NAMALWA (cell line): ENCODE results near the gene GRIK5.

Experiments used
- DNase-seq: peaks from one replicate; pipeline ENCODE4 v3.0.0-alpha.2; 2015; ENCODE audit warnings: low spot score

Gene GRIK5

GRCh38 chr19:41988947-41989346, 81.1 kb downstream of the GRIK5 start:
- no peak for DNase-seq

DNA sequence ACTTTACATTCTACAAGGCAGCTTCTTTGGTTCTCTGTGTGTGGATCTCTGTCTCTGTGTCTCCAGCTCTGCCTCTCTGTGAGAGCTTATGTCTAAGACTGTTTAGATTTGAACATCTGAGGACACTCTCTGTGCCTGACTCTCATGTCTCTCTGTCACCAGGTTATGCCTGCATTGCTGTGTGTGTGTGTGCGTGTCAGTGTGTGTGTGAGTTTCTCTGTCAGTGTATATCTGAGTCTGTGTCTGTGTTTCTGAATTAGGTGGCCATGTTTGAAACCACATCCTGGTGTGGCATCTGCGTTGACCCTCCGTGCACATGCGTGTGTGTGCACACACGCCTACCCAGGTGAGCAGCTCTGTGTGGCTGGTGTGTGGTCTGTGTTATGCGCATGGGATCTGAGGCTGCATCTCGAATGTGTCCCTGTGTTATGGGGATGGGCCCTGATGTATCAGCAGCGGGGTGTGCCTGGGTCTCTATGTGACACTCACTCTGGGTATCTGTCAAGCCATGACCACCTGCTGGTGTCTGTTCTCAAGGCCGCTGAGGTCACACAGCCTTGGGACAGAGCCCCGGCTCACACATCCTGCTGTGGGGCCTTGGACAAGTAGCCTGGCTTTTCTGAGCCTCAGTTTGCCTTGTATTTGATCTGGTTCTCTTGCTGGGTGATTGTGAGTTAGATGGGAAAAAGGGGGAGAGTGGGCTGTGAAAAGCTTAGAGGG, 82.7 kb downstream of the GRIK5 start:
- no peak for DNase-seq

- no peak for DNase-seq
Observed at GRCh38 chr19:41984961-41985360, 85.0 kb downstream of the GRIK5 start.

- no peak for DNase-seq
Observed at GRCh38 chr19:41981724-41982123, 88.3 kb downstream of the GRIK5 start.

GRCh38 chr19:41978470-41978869, 91.5 kb downstream of the GRIK5 start:
- DNase-seq, result no peak

DNA sequence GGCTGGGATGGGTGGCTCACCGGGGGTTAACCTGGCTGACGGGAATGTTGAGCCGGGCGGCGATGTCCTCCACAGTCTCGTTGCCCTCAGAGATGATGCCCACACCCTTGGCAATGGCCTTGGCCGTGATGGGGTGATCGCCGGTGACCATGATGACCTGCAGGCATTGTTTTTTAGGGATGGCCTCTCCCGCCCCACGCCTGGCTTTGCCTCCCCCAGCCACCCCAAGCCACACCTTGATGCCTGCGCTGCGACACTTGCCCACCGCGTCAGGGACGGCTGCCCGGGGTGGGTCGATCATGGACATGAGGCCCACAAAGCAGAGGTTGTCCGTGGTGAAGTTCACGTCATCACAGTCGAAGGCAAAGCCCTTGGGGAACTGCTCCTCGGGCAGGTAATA, 92.1 kb downstream of the GRIK5 start:
- no peak for DNase-seq

DNA sequence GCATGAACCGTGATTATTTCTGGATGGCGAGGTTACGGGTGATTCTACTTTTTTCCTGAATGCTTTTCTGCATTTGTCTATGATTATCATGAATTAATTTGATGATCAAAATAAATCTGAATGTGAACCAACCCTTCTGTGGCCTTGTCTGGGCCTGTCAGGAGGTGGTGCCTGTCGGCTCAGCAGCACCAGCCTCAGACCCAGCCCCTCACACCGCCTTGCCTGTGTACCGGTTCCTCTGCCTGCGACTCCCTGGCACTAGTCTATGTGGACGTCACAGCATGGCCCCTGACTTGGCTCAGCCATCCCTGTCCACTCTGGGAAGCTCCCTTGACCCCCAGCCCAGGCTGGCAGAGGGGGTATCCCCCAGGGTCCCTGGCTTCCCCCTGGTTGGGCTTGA, 95.4 kb downstream of the GRIK5 start:
- DNase-seq, result no peak

DNA sequence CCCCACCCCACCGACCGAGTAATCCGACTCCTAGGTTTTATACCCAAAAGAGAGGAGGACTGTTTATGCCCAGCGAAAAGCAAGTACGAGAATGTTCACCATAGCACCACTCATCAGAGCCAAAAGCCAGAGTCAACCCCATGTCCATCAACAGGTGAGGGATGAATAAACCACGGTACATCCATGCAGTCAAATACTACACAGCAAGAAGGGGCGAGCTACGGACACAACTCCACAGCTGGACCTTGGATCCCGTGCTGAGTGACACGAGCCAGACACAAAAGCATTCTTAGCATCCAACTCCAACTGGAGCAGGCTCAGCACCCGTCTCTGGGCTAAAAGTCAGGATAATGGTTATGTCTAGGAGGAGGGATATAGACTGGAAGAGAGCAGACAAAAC, 98.6 kb downstream of the GRIK5 start:
- DNase-seq, result no peak

- no peak for DNase-seq
Observed at GRCh38 chr19:41969772-41970458, 100.1 kb downstream of the GRIK5 start.

DNA sequence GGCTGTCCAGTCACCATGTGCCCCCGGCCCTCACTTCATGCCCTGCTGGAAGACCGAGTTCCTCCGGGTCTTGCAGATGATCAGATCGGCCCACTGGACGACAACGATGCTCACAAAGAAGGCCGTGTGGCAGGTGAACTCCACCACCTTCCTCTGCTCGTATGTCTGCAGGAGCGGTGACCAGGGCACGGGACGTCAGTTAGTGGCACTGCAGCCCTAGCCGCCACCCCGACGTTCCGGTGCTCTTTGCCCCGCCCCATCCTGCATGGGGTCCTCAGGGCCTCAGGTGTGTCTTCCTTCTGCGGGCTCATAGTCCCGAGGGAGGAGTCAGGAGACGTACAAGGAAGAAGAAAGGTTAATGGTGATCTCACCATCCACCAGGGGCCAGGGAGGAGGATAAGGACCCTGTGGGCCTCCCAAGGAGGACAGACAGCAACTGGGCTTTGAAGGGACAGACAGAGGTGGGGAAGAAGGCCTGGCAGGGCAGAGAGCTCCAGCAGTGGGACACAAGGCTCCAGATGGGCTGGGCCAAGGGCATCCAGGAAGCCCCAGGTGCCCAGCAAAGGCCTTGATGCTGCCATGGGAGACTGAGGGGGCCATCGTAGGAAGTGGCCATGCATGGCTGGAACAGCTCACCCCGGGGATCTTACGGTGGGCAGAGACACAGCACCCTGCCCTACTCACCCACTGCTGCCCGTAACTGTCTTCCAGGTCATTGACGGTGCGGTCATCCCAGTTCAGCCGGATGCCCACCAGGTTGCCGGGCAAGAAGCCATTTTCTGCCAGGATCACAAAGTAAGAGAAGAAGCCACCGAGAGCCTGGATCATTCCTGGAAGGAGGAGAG, 101.0 kb downstream of the GRIK5 start:
- no peak for DNase-seq

GRCh38 chr19:41967054-41967783, 102.8 kb downstream of the GRIK5 start:
- no peak for DNase-seq

DNA sequence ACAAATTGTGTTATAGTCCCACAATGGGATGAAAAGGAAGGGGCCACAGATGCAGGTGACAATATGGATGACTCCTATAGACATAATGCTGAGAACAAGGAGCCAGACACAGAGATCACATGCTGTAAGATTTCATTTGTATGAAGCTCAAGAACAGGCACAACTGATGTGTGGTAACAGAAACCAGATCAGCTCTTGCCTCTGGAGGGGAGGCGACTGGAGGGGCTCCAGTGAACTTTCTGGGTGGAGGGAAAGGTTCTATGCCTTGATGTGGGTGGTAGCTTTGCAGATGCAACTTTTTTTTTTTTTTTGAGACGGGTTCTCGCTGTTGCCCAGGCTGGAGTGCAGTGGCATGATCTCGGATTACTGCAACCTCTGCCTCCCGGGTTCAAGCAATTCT, 104.9 kb downstream of the GRIK5 start:
- DNase-seq, result no peak

DNA sequence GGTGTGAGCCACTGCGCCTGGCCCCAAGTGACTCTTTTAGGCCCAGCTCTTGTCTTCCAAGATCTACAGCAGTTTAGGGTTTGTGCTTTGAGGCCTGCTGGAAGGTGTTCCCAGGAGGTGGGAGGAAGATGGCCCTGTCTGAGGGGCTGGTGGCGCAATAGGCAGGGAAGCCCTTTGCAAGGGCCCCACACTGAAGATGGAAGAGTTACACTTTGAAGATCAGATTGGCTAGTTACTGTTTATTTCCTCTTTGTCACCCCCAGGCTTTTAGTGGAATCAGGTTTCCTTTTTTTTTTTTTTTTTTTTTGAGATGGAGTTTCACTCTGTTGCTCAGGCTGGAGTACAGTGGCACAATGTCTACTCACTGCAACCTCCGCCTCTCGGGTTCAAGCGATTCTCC, 109.0 kb downstream of the GRIK5 start:
- DNase-seq, result no peak

DNA sequence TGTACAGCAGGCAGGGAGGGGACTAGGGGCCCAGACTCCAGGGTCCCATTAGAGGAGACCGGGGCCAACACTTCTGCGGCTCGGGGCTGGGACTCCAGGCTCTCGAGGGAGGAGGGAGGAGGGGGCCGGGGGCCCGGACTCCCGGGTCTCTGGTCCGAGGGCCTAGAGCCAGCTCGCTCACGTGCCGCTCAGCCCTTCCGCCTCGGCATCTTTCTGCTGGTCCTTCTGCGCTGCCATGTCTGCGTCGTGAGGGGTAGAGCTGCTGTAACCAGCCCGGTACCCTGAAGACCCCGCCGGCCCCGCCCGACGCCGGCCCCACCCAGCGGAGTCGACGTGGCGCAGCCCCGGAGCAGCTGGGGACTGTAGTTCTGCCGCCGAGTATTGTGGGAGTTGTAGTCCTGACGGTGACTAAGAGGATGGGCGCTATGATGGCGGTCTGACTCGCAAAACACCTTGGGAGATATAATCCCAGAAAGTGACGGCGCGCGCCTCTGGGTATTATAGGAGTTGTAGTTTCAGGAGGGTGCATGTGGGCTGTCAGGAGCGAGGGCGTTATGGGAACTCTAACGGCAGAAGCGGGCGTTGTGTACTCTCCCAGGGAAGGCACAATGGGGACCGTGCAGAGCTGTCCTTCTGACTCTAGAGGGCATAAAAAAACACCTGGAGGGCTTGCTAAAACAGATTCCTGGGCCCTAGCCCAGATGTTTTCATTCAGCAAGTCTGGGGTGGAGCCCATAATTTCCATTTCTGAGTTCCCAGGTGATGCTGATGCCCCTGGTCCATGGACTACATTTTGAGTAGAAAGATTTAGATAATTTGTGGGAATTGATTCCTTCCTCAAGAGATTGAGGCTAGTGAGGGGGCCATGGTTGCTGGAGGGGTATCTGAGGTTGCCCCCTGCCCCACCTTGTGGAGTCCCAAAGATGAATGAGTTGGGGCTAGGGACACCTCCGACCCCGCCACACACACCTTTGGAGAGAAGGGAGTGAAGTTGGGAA, 110.7 kb downstream of the GRIK5 start, which contains the start of gene RABAC1:
RABAC1 (minus strand) TSS at position 266 of the 998 bp plus-strand sequence; CDS start at position 237, 29 bp downstream.
- DNase-seq, result peak; percentile 96

DNA sequence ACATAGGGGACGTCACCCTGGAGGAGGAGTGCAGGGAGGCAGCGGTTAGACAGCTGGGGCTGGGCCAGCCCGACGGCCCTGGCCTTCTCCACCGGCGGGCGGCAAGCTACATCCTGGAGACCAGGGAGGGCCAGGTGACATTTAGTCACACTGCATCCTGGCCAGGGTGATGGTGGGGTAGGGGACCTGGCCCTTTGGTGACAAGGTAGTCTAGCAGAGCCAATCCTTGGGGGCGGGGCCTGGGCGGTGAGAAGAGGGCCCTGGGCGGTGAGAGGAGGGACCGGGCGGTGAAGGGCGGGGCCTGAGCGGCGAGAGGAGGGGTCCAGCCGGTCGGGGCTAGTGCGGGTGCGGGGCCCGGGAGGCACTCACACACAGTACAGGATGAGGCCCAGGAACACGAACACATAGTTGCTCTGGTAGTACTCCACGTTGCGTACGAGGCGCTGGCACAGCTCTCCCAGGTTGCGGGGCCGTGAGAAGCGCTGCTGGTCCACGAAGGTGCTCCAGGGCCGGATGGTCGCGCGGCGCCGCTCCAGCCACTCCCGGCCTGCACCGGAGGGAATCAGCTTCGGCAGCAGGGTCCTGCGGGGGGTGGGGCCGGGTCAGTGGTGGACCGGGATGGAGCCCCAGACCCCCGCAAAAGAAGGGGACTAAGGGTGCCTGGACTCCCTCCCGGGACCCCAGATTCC, 111.5 kb downstream of the GRIK5 start:
- peak; percentile 83 for DNase-seq

GRCh38 chr19:41957838-41958366, 112.1 kb downstream of the GRIK5 start:
- DNase-seq, result peak; percentile 79

DNA sequence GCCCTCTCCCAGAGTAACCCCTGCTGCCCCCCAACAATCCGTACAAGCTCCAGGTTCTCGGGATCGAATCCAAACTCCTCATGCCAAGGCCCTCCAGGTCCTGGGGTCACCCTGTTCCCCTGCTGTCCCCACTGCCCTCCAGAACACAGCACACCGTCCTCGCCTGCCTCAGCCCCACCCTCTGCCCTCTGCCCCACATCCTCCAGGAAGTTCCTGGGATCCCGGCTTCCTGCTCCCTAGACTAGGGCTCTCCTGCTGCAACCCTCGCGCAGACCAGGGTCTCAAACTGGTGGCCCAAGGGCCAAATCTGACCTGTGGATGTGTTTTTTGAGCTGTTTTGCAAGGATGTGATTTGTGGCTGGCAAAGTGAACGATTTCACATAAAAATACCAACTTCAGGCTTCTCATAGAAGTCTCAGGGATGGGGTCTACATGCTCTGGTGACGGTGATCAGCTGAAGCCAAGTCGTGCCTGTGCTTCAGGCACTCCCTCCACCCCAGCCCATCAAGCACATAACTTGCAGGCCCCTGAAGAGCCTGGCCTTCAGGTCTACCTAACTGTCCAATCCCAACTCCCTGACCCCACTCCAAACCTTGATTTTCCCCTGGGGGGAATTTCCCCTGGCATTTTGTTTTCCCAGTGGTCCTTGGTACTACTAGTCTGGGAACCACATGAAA, 112.7 kb downstream of the GRIK5 start:
- DNase-seq, result no peak

- DNase-seq, result no peak
Observed at GRCh38 chr19:41956621-41957020, 113.4 kb downstream of the GRIK5 start.

- no peak for DNase-seq
Observed at GRCh38 chr19:41955521-41955920, 114.5 kb downstream of the GRIK5 start.
